Activated CD8-positive, alpha-beta memory T cell treated with anti-CD3 and anti-CD28 coated beads, Interleukin-2, amount 50 U/mL, for 48 hours (primary cell): ENCODE measurements around the gene CAMKMT.

Experiments used
- DNase-seq: peaks from one replicate; pipeline ENCODE4 v3.0.0-alpha.2; 2020

Gene CAMKMT

GRCh38 chr2:44778671-44779476 lies 417.1 kb downstream of the CAMKMT start:
- no peak for DNase-seq

DNA sequence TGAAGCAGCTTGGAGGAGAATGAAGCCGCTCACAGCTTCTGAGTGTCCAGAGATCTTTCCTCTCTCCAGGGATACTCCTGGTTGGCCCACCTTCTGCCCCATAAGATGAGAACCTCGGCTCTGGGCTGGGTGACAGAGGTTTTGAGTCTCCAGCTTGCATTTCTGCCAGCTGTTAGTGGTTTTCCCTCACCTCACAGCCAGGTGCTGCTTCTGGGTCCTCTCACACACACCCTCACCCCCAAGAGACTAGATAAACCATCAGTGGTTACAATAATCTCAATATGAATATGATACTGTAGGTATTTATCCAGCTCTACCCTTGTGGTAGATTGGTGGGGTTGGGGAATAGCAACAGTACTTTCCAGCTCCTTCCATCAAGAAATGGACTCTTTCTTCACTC lies 418.0 kb downstream of the CAMKMT start:
- DNase-seq: no peak

DNA sequence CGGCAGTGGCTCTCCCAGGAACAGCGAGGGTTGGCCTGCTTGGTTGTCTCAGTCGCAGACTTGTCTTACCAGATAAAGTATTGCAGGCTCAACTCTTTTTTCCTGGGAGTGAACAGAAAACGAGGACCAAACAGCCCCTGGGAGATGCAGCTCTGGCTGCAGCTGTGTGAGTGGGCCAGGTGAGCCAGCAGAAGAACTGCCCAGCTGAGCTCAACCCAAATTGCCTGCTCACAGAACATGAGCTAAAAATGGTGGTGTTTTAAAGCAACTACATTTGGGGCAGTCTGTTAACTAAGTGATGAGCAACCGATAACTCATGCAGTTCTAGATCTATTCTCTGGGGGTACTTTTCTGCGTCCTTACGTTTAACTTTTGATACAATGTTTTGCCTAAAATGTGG lies 418.7 kb downstream of the CAMKMT start:
- DNase-seq: no peak

GRCh38 chr2:44785433-44785832 lies 423.7 kb downstream of the CAMKMT start:
- DNase-seq: no peak

DNA sequence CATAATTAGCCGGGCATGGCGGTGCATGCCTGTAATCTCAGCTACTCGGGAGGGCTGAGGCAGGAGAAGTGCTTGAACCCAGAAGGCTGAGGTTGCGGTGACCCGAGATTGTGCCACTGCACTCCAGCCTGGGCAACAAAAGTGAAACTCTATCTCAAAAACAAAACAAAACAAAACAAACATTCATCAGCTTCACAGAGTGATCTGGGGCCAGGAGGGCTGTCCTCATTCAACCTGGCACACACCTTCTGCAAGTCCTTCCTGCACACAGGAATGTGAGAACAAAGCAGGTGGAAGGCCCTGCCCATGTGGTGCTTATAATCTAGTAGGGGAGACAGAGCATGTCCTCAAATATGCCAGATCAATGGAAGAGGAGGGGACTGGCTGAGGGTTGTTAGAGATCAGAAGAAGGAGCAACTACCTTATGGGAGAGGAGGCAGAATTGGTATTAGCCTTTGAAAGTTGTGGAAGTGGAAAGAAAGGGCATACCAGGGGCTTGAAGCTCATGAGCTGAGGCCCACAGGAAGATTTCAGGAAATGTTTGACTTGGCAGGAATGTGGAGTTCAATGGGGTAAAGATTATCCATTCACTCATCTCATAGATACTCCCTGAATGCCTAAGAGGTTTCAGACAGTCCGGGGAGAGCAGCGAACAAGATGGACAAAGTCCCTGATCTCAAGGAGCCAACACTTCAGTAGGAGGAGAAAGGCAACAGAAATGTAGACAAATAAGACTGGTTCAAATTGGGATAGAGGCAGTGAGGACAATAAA lies 424.5 kb downstream of the CAMKMT start:
- DNase-seq: no peak

GRCh38 chr2:44786817-44787214 lies 425.1 kb downstream of the CAMKMT start:
- DNase-seq: no peak

- DNase-seq: no peak
Measured at GRCh38 chr2:44787663-44788062, 425.9 kb downstream of the CAMKMT start.

DNA sequence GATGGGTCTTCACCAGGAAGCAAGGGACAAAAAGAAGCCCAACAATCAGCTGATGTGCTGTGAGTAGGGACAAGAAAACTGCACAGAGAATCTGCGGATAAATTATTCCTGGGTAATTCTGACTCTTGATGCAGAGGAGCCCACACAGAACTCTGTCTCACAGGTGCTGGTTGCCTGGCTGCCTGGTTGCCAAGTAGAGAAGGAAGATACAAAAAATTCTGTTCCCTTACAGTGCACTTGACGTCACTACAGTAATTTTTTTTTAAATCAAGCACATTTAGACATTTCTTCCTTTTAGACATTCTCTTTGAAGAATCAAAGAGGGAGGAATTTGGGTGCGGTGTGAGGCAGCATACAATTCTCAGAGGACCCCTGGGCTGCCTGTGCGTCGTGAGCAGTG lies 427.7 kb downstream of the CAMKMT start:
- DNase-seq: no peak

GRCh38 chr2:44789971-44790721 lies 428.4 kb downstream of the CAMKMT start:
- DNase-seq: no peak

DNA sequence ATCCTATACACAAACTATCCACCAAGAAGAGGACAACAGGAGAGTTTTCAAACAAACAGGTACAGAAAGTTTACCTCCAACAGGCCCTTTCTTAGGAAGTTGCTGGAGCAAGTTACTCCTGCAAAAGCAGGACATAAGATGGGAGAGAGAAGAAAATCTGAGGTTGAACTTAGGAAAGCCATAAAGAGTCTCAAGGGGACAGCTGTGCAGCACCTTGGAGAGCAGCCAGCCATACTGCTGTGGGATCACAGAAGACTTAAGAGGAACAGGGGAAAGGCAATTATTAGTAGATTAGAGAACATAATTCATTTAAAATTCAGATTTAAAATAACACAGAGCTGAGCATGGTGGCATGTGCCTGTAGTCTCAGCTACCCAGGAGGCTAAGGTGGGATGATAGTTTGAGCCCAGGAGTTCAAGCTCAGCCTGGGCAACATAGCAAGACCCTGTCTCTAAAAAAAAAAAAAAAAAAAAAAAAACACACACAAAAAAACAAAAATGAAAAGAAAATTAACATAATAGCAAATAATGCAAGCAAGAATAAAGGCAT lies 431.6 kb downstream of the CAMKMT start:
- DNase-seq: no peak

DNA sequence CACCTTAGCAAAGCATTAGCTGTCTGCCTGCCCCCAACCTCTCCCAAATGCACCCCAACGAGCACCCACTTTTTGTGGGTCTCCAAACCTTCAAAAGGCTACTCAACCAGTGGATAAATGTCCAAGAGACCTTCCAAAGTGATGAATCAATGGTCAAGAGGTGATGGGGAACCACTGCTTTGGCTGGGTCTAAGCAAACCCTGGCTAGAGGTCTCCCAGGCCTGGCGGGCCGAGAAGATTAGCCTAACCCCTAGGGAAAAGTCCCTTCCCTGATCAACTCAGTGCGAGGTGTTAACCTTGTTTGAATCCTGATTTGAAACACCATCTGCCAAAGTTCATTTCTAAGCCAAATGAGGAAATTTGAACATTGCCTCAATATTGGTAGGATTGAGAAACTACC lies 435.0 kb downstream of the CAMKMT start:
- DNase-seq: no peak

DNA sequence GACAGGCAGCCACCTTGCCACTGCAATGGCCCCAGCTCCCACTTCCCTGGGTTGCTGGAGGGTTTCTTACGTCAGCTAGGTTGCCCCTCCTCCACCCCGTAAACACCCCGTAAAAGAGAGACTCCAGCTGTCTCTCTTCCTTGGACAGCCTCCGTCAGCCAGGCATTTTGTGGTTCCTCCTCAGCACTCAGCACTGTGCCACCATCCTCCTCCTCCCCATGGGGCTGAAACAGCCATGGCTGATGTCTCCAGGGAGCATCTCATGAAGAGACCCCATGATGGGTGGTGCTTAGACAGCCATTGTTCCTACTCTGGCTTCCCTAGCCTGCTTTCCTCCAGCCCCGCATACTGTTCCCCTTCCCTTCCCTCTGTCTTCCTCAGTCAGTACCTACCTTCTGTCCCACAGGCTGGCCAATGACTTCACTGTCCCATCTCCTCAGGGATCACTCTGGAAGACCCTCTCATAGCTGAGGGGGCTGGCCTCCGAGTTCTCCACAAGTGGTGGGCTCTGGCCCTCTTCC lies 436.5 kb downstream of the CAMKMT start:
- DNase-seq: no peak

DNA sequence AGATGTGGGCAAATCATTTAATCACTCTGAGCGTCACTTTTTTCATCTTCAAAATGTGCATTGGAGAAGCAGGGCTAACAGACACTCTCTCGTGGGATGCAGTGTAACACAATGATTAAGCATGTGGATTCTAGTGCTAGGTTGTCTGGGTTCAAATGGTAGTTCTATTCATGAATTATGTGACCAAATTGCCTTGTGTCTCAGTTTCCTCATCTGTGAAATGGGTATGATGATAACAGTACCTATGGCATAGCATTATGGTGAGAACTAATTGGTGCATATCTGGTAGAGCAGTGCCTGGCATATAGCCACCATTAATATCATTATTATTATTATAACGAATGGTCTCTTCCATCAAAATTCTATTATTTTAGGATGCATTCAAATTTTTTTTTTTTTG lies 437.4 kb downstream of the CAMKMT start:
- DNase-seq: no peak

GRCh38 chr2:44799754-44800153 lies 438.0 kb downstream of the CAMKMT start:
- DNase-seq: no peak

DNA sequence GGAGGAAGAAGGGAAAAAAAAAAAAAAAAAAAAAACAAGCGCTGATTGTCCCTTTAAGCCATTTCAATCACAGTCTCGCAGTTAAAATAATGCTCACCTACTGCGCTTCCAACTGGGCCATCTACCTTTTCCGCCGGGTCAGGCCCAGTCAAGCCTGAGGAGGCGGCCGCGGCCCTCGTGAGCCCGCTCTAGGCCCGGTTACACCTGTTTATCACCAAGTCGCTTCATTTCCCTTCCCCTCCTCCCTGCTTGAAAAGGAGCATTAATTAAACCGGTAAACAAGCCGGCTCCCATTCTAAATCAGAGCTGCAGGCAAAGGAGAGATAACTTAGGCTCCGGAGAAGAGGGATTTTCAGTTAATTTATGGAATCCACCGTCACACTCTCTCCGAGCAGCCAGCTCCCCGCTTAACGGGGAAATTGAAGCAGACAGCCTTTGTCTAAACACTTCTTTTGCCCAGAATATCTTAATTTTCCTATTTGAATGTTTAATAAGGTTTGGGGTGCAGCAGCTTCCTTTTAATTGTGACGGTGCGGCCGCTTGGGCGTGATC lies 439.6 kb downstream of the CAMKMT start:
- no peak for DNase-seq

- DNase-seq: peak; percentile 54
Measured at GRCh38 chr2:44801841-44802776, 440.4 kb downstream of the CAMKMT start.

- no peak for DNase-seq
Measured at GRCh38 chr2:44802777-44803424, 441.2 kb downstream of the CAMKMT start.

- DNase-seq: no peak
Measured at GRCh38 chr2:44804406-44805265, 442.9 kb downstream of the CAMKMT start.

- no peak for DNase-seq
Measured at GRCh38 chr2:44805401-44806235, 443.9 kb downstream of the CAMKMT start.
